SIG-M5 (cell line): ENCODE measurements around the gene FCRL6.
A peak's percentile ranks its signal among the peaks of the same experiment; 100 is the strongest.

Experiments
- DNase-seq: peaks from one replicate; lab custom pipeline; 2025; lab: John Stamatoyannopoulos, UW

Gene FCRL6

GRCh38 chr1:159802111-159802510 is at the start of gene FCRL6:
FCRL6 (plus strand) TSS chr1:159802360; CDS start chr1:159802425, 65 bp downstream.
- DNase-seq, result no peak

GRCh38 chr1:159753386-159753785 is 48.8 kb upstream of the FCRL6 start:
- DNase-seq, result no peak

GRCh38 chr1:159755451-159756007 is 46.6 kb upstream of the FCRL6 start:
- no peak for DNase-seq

GRCh38 chr1:159756397-159756796 is 45.8 kb upstream of the FCRL6 start:
- no peak for DNase-seq

GRCh38 chr1:159763686-159764085 is 38.5 kb upstream of the FCRL6 start:
- DNase-seq, result no peak

- no peak for DNase-seq
These were observed 36.4 kb upstream of the FCRL6 start for GRCh38 chr1:159765806-159766205.

- no peak for DNase-seq
These were observed 30.8 kb upstream of the FCRL6 start for GRCh38 chr1:159771127-159771895.

- DNase-seq, result no peak
These were observed 27.7 kb upstream of the FCRL6 start for GRCh38 chr1:159774465-159774864.

- DNase-seq, result no peak
These were observed 26.4 kb upstream of the FCRL6 start for GRCh38 chr1:159775716-159776115.

- DNase-seq, result no peak
These were observed 23.9 kb upstream of the FCRL6 start for GRCh38 chr1:159778266-159778665.

GRCh38 chr1:159779403-159779851 is 22.7 kb upstream of the FCRL6 start:
- DNase-seq, result no peak

- peak; percentile 85 for DNase-seq
These were observed 21.3 kb upstream of the FCRL6 start, which contains the start of gene DUSP23 for GRCh38 chr1:159780583-159781582. DUSP23 (plus strand) TSS chr1:159780962; CDS start chr1:159781101, 139 bp downstream.

- no peak for DNase-seq
These were observed 20.2 kb upstream of the FCRL6 start for GRCh38 chr1:159781992-159782391.

GRCh38 chr1:159783724-159784123 is 18.4 kb upstream of the FCRL6 start:
- no peak for DNase-seq

- DNase-seq, result no peak
These were observed 15.7 kb upstream of the FCRL6 start for GRCh38 chr1:159786465-159786864.

- no peak for DNase-seq
These were observed 15.2 kb upstream of the FCRL6 start for GRCh38 chr1:159786966-159787365.

- no peak for DNase-seq
These were observed 11.8 kb upstream of the FCRL6 start for GRCh38 chr1:159790237-159790917.

- no peak for DNase-seq
These were observed 11.1 kb upstream of the FCRL6 start for GRCh38 chr1:159791031-159791430.

GRCh38 chr1:159791461-159791860 is 10.7 kb upstream of the FCRL6 start:
- DNase-seq, result no peak

GRCh38 chr1:159795534-159795933 is 6.6 kb upstream of the FCRL6 start:
- DNase-seq, result no peak

GRCh38 chr1:159798893-159799292 is 3.3 kb upstream of the FCRL6 start:
- no peak for DNase-seq
